Stimulated activated naive CD8-positive, alpha-beta T cell treated with anti-CD3 and anti-CD28 coated beads, Interleukin-15, amount 100 ng/mL, for 72 hours (primary cell): ENCODE measurements around the gene FKBP1B.

Source experiments
- ATAC-seq: fragments of 150-1000 bp; cut with Tn5 transposase; 2 replicates; pipeline ENCODE4 v1.10.0; 2021; ENCODE audit warnings: mild to moderate bottlenecking, moderate library complexity
- DNase-seq, 2 donors: peaks; one replicate each; pipeline ENCODE4 v3.0.0; 2021 to 2022
- H3K27ac Mint-ChIP-seq, 2 donors: one replicate each; pipeline ENCODE4 v1.8.0; 2022; ENCODE audit warnings: mild to moderate bottlenecking in 2 of 2, mixed read lengths in 2 of 2, moderate library complexity in 2 of 2
- H3K27me3 Mint-ChIP-seq: one replicate; pipeline ENCODE4 v1.8.0; 2022; ENCODE audit warnings: mixed read lengths
- H3K4me1 Mint-ChIP-seq: one replicate; pipeline ENCODE4 v1.8.0; 2022; ENCODE audit warnings: mild to moderate bottlenecking, mixed read lengths
- H3K4me3 Mint-ChIP-seq, 2 donors: one replicate each; pipeline ENCODE4 v1.8.0; 2022; ENCODE audit warnings: mild to moderate bottlenecking in 2 of 2, mixed read lengths in 2 of 2, moderate library complexity in 1 of 2
- H3K9me3 Mint-ChIP-seq, 2 donors: one replicate each; pipeline ENCODE4 v1.8.0; 2022; ENCODE audit warnings: mixed read lengths in 2 of 2

The FKBP1B gene

GRCh38 chr2:24046930-24047702 is 2.4 kb upstream of the FKBP1B start, which contains the start of gene WDCP:
TSS of gene WDCP (minus strand) at chr2:24047391. CDS start at chr2:24039494, 7,897 bp downstream.
- DNase-seq (peak; percentile 88 to 95), ATAC-seq (peak; percentile 99)
- Mint-ChIP-seq H3K4me3 (peak within 1 kb of the TSS; percentile 96 to 99), H3K27ac (peak within 1 kb of the TSS; percentile 94 to 99), H3K27me3 (no peaks in the 10 kb centered on the region), H3K4me1 (peaks cover 31% of the 10 kb centered on the region), H3K9me3 (no peaks in the 10 kb centered on the region)

DNA sequence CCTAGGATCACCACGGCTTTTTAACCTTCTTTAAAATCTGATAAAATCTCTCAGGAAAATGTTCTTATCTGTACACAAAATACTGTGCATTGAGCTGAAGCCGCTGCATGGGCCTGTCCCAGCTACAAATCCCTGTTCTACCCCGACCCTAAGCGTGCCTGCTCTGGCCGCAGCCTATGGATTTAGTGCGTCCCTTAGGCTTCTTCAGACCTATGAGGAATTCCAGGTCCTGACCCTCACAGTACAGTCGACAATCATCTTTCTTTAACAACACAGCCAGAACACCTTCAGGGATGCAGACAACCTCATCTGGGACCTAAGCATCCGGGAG is 1.9 kb upstream of the FKBP1B start:
- no peaks in the 10 kb centered on the region for H3K9me3 Mint-ChIP-seq
- no peaks in the 10 kb centered on the region for H3K27me3 Mint-ChIP-seq
- no peak for DNase-seq
- H3K27ac Mint-ChIP-seq, result peak overlapping the region in 1 of 2 donors; percentile 99
- no peak for ATAC-seq
- H3K4me1 Mint-ChIP-seq, result peaks cover 31% of the 10 kb centered on the region
- H3K4me3 Mint-ChIP-seq, result peak overlapping the region; percentile 96 to 99

GRCh38 chr2:24048769-24049484 is 614 bp upstream of the FKBP1B start:
- DNase-seq, result peak in 1 of 2 donors; percentile 10
- Mint-ChIP-seq H3K4me3 (no peak overlapping the region), H3K27me3 (peaks cover 4% of the 10 kb centered on the region), H3K27ac (no peak overlapping the region), H3K9me3 (no peaks in the 10 kb centered on the region), H3K4me1 (peaks cover 31% of the 10 kb centered on the region)
- no peak for ATAC-seq

DNA sequence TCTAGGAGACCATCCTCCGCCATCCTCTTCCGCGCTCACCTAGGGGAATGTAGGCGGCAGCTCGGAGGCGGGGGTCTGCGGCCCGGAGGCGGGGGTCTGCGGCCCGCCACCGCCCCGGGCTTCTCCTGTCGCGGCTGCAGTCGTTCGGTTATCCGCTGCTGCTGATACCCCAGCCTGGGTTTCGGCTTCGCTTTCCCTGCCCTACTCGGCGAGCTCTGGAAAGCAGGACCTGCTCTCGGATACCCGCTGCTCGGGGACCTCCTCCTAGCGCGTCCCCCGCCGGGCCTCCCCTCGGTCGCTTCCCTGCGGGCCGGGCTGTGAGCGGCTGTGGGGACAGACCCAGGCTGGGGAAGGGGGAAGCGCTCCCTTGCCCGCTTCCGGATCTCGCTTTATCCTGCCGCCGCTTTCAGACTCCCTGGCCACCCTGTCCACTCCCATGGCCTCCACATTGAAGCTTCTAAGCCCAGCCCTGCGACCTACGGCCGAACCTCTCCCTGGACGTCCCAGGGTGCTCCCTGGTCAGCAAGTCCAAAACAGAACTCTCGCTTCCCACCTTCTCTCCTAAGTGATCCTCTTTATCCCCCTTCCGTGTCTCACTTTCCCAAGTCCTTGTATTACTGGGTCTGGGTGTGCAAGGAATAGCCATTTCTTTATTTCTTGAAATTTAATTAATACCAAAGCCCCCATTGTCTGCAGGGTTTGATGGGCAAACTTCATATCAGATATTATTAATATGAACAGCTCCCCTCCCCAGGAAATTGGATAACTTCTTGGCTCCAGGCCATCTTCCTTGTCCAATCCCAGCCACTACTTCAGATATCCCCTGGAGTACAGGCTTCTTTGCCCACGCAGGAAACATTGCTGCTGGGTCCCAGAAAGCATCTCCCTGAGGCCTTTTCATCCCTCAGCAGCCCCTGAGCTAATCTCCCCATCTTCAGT is 769 bp downstream of the FKBP1B start:
- Mint-ChIP-seq H3K4me1 (peaks cover 24% of the 10 kb centered on the region), H3K27ac (no peak overlapping the region), H3K9me3 (no peaks in the 10 kb centered on the region), H3K27me3 (peaks cover 12% of the 10 kb centered on the region), H3K4me3 (no peak overlapping the region)
- ATAC-seq (no peak), DNase-seq (peak in 1 of 2 donors; percentile 14)

DNA sequence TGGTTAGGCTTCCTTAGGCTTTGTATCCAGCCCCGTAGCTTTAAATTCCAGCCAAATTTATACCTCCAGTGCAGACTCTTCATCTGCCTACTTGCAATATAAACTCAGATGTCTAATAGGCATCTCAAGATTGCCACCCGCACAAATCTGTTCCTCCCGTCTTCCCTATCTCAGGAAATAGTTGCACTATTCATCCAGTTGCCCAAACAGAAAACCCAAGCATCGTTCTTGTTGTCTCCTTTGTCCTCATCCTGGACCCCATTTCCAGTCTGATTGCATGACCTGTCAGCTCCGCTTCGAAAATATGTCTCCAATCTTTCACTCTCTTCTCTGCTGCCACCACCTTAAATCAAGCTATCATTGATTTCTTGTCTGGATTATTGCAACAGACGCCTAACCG is 2.3 kb downstream of the FKBP1B start:
- Mint-ChIP-seq H3K4me1 (peaks cover 11% of the 10 kb centered on the region), H3K4me3 (no peak overlapping the region), H3K27ac (no peak overlapping the region), H3K27me3 (peaks cover 12% of the 10 kb centered on the region), H3K9me3 (no peaks in the 10 kb centered on the region)
- ATAC-seq, result no peak
- DNase-seq, result no peak

GRCh38 chr2:24052951-24053350 is 3.4 kb downstream of the FKBP1B start:
- H3K4me3 Mint-ChIP-seq, result no peak overlapping the region

GRCh38 chr2:24054366-24055010 is 4.9 kb downstream of the FKBP1B start:
- DNase-seq (no peak), ATAC-seq (no peak)
- Mint-ChIP-seq H3K4me3 (no peak overlapping the region), H3K27ac (no peak overlapping the region), H3K27me3 (peaks cover 12% of the 10 kb centered on the region), H3K9me3 (no peaks in the 10 kb centered on the region), H3K4me1 (no peaks in the 10 kb centered on the region)

More at GRCh38 chr2:24052951-24053350, 3.4 kb downstream of the FKBP1B start:
- no peaks in the 10 kb centered on the region for H3K9me3 Mint-ChIP-seq
- peaks cover under 1% of the 10 kb centered on the region for H3K4me1 Mint-ChIP-seq
- H3K27me3 Mint-ChIP-seq, result peaks cover 12% of the 10 kb centered on the region
- no peak overlapping the region for H3K27ac Mint-ChIP-seq
- DNase-seq (no peak), ATAC-seq (no peak)

GRCh38 chr2:24055750-24056149 is 6.2 kb downstream of the FKBP1B start:
- Mint-ChIP-seq H3K9me3 (no peaks in the 10 kb centered on the region), H3K4me3 (no peak overlapping the region), H3K27ac (no peak overlapping the region), H3K4me1 (no peaks in the 10 kb centered on the region), H3K27me3 (peaks cover 12% of the 10 kb centered on the region)
- ATAC-seq (no peak), DNase-seq (no peak)

DNA sequence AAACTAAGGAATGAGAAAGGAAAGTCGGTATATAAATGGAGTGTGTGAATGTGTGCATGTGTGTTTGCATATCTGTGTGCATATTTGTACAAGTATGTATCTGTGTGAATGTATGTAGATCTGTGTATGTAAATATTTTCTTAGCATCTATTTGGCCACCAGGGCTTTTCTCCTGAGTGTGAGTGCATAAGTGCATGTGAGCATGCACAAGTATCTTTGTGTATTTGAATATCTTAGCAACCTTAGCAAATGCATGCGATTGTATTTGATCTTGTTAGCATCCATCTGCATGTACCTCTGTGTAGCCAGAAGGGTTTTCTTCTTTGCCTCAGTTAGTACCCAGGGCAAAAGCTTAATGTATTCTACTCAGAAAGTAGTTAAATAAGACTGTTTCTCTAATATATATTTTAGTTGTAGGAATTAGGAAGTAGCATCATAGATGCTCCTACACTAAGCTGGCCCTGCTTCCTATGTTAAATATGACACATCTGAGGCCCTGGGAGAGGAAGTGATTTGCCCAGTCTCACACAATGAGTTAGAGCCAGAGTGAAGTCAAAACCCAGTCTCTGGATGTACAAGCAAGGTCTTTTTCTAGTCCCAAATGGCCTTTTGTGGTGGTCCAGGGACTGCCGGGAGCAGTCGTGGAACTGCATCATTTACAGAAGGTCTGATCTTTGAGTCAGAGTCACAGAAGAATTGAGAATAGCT is 9.2 kb downstream of the FKBP1B start:
- Mint-ChIP-seq H3K27ac (no peak overlapping the region), H3K4me1 (no peaks in the 10 kb centered on the region), H3K4me3 (no peak overlapping the region), H3K27me3 (peaks cover 10% of the 10 kb centered on the region), H3K9me3 (no peaks in the 10 kb centered on the region)
- DNase-seq (no peak), ATAC-seq (no peak)

- H3K27me3 Mint-ChIP-seq, result no peaks in the 10 kb centered on the region
- no peak overlapping the region for H3K4me3 Mint-ChIP-seq
- H3K9me3 Mint-ChIP-seq, result no peaks in the 10 kb centered on the region
- no peak for DNase-seq
- H3K4me1 Mint-ChIP-seq, result peaks cover 9% of the 10 kb centered on the region
- peak overlapping the region in 1 of 2 donors; percentile 58 for H3K27ac Mint-ChIP-seq
- peak; percentile 63 for ATAC-seq
Measured at GRCh38 chr2:24065341-24065740, 15.8 kb downstream of the FKBP1B start.

DNA sequence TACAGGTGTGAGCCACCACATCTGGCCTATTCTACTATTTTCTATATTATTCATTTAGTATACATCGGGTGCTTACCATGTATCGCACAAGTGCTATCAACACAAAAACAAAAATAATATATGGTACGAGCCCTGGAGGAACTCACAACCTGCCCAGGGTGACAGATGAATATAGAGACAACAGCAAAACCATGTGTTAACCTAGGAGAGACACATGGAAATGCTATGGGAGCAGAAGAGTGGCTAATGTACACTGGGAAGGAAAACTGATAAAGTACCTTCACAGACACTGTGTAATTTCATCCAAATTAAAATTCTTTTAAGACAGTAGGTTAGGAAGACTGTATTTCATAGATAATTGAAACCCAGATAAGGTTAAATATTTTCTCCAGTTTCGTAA is 22.7 kb downstream of the FKBP1B start:
- no peak overlapping the region for H3K4me3 Mint-ChIP-seq
- no peak for ATAC-seq
- H3K9me3 Mint-ChIP-seq, result no peaks in the 10 kb centered on the region
- DNase-seq, result no peak
- H3K27me3 Mint-ChIP-seq, result no peaks in the 10 kb centered on the region
- peaks cover 37% of the 10 kb centered on the region for H3K4me1 Mint-ChIP-seq
- peak overlapping the region in 1 of 2 donors; percentile 95 for H3K27ac Mint-ChIP-seq

GRCh38 chr2:24073816-24074215 is 24.3 kb downstream of the FKBP1B start:
- ATAC-seq (no peak), DNase-seq (no peak)
- Mint-ChIP-seq H3K27ac (peak overlapping the region; percentile 44 to 89), H3K27me3 (no peaks in the 10 kb centered on the region), H3K4me3 (peak overlapping the region in 1 of 2 donors; percentile 8), H3K9me3 (no peaks in the 10 kb centered on the region), H3K4me1 (peaks cover 46% of the 10 kb centered on the region)

- Mint-ChIP-seq H3K9me3 (no peaks in the 10 kb centered on the region), H3K27ac (peak overlapping the region; percentile 98 to 99), H3K4me1 (peaks cover 50% of the 10 kb centered on the region), H3K27me3 (no peaks in the 10 kb centered on the region), H3K4me3 (peak overlapping the region; percentile 92 to 97)
- ATAC-seq (no peak), DNase-seq (no peak)
Measured at GRCh38 chr2:24075259-24075658, 25.7 kb downstream of the FKBP1B start.
